ENCODE measurements around the gene FUCA1. TPM values are rescaled to one million over a fixed set of nuclear protein-coding genes. Genes with fewer than 3 reads are reported as not detected.
A peak's percentile ranks its signal among the peaks of the same experiment; 100 is the strongest.

Gene FUCA1
- total and polyA plus RNA-seq, 10 of the 15 experiments (the other 5 are each of a cell fraction or from before 2014, with no cell fraction given): 33.3 to 117 (median 52.6) TPM

DNA sequence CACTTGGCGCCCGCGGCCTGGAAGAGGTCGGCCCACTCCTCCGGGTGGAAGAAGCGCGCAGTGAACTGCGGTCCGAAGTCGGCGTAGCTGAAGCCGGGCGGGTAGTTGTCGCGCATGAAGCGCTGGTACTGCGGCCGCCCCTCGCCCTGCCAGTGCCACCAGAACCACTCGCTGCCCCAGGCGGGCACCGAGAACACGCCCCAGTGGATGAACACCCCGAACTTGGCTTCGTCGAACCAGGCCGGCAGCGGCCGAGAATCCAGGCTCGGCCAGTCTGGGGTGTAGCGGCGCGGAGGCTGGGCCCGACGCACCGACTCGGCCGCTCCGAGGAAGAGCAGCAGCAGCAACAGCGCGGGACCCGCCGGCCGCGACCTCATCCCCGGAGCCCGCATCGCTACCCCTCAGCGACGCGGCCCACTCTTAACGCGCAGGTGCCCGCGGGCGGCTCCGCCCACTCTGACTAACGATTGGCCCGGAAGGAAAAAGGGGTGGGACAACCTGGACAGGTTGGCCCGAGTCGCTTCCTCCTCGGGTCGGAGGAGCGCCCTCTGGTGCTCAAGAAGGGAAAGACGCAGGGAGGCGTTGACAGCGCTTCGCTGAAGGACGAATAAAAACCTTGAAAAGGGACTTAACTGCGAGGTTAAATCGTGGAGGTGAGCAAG is at the start of gene FUCA1 (continued):
- TF ChIP-seq, protein P1, sequence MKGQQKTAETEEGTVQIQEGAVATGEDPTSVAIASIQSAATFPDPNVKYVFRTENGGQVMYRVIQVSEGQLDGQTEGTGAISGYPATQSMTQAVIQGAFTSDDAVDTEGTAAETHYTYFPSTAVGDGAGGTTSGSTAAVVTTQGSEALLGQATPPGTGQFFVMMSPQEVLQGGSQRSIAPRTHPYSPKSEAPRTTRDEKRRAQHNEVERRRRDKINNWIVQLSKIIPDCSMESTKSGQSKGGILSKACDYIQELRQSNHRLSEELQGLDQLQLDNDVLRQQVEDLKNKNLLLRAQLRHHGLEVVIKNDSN (IDR thresholded peaks at IDR 0.05; ENCODE audit: borderline replicate concordance, extremely low read length, insufficient read depth, low read depth, low read length): no peak
- TF ChIP-seq SRF (IDR thresholded peaks at IDR 0.05; ENCODE audit: low read depth in 2 of 2, low read length in 2 of 2) (no peak), EZH2 (IDR thresholded peaks at IDR 0.05; ENCODE audit: borderline replicate concordance, control insufficient read depth, low read depth, low read length) (no peak), ESRRA (IDR thresholded peaks at IDR 0.05; ENCODE audit: low read length) (no peak), ZNF384 (IDR thresholded peaks at IDR 0.05; ENCODE audit: borderline replicate concordance, low read depth, low read length) (no peak), SREBF2 (IDR thresholded peaks at IDR 0.05; ENCODE audit: low read length) (no peak), PML (IDR thresholded peaks at IDR 0.05; ENCODE audit: low read length) (no peak), KAT2A (conservative IDR thresholded peaks at IDR 0.05; ENCODE audit: control insufficient read depth, low read depth, low read length) (no peak), POU2F2 (IDR thresholded peaks at IDR 0.05; ENCODE audit: borderline replicate concordance, low read depth, low read length) (no peak), HDAC2 (IDR thresholded peaks at IDR 0.05) (no peak), ZNF24 (IDR thresholded peaks at IDR 0.05) (no peak), CBX3 (IDR thresholded peaks at IDR 0.05; ENCODE audit: borderline replicate concordance, low read depth) (no peak), BACH1 (IDR thresholded peaks at IDR 0.05; ENCODE audit: borderline replicate concordance) (peak; percentile 60), CHD2 (IDR thresholded peaks at IDR 0.05; ENCODE audit: borderline replicate concordance, low read depth, low read length) (no peak), PAX8 (IDR thresholded peaks at IDR 0.05) (no peak), ZNF217 (IDR thresholded peaks at IDR 0.05) (peak; percentile 47; the same call in 1 of the 2 replicates)
- TF ChIP-seq, protein P2, sequence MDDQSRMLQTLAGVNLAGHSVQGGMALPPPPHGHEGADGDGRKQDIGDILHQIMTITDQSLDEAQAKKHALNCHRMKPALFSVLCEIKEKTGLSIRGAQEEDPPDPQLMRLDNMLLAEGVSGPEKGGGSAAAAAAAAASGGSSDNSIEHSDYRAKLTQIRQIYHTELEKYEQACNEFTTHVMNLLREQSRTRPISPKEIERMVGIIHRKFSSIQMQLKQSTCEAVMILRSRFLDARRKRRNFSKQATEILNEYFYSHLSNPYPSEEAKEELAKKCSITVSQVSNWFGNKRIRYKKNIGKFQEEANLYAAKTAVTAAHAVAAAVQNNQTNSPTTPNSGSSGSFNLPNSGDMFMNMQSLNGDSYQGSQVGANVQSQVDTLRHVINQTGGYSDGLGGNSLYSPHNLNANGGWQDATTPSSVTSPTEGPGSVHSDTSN (IDR thresholded peaks at IDR 0.05; ENCODE audit: insufficient replicate concordance, low read depth, low read length): no peak
- TF ChIP-seq, protein P3, sequence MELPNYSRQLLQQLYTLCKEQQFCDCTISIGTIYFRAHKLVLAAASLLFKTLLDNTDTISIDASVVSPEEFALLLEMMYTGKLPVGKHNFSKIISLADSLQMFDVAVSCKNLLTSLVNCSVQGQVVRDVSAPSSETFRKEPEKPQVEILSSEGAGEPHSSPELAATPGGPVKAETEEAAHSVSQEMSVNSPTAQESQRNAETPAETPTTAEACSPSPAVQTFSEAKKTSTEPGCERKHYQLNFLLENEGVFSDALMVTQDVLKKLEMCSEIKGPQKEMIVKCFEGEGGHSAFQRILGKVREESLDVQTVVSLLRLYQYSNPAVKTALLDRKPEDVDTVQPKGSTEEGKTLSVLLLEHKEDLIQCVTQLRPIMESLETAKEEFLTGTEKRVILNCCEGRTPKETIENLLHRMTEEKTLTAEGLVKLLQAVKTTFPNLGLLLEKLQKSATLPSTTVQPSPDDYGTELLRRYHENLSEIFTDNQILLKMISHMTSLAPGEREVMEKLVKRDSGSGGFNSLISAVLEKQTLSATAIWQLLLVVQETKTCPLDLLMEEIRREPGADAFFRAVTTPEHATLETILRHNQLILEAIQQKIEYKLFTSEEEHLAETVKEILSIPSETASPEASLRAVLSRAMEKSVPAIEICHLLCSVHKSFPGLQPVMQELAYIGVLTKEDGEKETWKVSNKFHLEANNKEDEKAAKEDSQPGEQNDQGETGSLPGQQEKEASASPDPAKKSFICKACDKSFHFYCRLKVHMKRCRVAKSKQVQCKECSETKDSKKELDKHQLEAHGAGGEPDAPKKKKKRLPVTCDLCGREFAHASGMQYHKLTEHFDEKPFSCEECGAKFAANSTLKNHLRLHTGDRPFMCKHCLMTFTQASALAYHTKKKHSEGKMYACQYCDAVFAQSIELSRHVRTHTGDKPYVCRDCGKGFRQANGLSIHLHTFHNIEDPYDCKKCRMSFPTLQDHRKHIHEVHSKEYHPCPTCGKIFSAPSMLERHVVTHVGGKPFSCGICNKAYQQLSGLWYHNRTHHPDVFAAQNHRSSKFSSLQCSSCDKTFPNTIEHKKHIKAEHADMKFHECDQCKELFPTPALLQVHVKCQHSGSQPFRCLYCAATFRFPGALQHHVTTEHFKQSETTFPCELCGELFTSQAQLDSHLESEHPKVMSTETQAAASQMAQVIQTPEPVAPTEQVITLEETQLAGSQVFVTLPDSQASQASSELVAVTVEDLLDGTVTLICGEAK (IDR thresholded peaks at IDR 0.05; ENCODE audit: borderline replicate concordance): no peak
- TF ChIP-seq, protein P4, sequence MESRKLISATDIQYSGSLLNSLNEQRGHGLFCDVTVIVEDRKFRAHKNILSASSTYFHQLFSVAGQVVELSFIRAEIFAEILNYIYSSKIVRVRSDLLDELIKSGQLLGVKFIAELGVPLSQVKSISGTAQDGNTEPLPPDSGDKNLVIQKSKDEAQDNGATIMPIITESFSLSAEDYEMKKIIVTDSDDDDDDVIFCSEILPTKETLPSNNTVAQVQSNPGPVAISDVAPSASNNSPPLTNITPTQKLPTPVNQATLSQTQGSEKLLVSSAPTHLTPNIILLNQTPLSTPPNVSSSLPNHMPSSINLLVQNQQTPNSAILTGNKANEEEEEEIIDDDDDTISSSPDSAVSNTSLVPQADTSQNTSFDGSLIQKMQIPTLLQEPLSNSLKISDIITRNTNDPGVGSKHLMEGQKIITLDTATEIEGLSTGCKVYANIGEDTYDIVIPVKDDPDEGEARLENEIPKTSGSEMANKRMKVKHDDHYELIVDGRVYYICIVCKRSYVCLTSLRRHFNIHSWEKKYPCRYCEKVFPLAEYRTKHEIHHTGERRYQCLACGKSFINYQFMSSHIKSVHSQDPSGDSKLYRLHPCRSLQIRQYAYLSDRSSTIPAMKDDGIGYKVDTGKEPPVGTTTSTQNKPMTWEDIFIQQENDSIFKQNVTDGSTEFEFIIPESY (IDR thresholded peaks at IDR 0.05): peak; percentile 98
- TF ChIP-seq, protein P5, sequence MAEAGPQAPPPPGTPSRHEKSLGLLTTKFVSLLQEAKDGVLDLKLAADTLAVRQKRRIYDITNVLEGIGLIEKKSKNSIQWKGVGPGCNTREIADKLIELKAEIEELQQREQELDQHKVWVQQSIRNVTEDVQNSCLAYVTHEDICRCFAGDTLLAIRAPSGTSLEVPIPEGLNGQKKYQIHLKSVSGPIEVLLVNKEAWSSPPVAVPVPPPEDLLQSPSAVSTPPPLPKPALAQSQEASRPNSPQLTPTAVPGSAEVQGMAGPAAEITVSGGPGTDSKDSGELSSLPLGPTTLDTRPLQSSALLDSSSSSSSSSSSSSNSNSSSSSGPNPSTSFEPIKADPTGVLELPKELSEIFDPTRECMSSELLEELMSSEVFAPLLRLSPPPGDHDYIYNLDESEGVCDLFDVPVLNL (IDR thresholded peaks at IDR 0.05; ENCODE audit: low read depth, low read length): no peak
